ENCODE measurements around the gene GFPT2. TPM values are rescaled to one million over a fixed set of nuclear protein-coding genes. Genes with fewer than 3 reads are reported as not detected.

Gene GFPT2
- total RNA-seq, 1 donor from 2014 or later = 13.6 TPM

GRCh38 chr5:180283026-180283615 lies 70.0 kb downstream of the GFPT2 start:
- peak; percentile 44 for DNase-seq

DNA sequence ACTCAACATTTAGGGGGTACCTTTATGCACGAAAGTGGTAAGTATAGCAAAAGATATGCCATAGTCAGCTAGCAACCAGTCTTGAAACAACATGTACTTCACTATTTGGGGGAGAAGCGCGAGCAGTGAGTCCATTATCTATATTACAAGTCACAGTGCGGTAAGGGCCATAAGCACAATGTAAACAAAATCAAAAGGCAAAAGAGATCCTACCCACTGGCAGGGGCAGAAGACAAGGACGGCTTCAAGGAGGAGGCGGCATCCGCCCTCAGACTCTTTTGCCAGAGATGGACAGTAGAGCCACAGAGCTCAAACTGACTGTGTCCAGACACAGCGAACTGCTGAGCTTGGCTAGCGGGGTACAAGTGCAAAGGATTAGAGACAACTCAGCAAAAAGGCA lies 70.9 kb downstream of the GFPT2 start:
- no peak for DNase-seq

DNA sequence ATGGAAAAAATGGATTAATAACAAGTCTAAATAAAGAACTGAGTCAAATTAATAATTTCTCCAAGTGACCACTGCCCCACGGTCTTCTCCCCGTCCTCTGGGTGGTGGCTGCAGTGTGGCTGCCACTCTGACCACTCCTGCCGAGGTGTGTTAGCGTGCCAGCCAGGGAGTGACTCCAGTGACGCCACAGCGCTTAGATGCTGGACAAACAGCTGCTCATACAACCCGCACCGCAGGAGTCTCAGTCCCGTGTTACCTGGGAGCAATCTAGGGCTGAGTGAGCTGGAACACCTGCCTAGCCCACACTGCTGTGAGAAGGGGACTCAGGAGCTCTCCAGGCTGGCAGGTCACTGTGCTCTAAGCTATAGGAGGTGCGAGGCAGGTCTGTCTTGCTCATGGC lies 71.4 kb downstream of the GFPT2 start:
- DNase-seq = no peak

GRCh38 chr5:180274695-180275094 lies 78.4 kb downstream of the GFPT2 start:
- DNase-seq = no peak

DNA sequence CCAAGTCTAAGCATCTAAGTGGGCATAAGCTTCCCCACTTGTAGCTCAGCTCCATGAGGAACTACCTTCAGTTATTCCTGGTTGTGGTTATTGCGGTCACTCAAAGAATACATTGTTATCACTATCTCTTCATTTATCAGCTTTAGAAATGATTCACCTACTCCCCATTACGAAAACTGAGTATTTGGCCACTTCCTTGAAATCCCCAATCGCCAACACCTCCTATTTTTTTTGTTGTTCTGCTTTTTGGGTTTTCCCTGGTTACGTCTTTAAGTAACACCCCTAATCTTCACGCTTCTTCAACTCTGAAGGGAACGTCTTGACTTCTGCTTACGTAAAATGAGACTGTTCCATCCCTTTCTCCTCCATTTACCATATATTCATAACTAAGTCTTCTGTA lies 81.9 kb downstream of the GFPT2 start:
- no peak for DNase-seq

DNA sequence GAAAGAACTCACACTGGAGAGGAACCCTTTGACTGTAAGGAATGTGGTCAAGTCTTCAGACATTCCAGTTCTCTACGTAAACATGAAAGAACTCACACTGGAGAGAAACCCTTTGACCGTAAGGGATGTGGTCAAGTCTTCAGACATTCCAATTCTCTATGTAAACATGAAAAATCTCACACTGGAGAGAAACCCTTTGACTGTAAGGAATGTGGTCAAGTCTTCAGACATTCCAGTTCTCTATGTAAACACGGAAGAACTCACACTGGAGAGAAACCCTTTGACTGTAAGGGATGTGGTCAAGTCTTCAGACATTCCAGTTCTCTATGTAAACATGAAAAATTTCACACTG lies 93.9 kb downstream of the GFPT2 start:
- DNase-seq = no peak

- no peak for DNase-seq
Measured at GRCh38 chr5:180253036-180253824, 99.9 kb downstream of the GFPT2 start.

DNA sequence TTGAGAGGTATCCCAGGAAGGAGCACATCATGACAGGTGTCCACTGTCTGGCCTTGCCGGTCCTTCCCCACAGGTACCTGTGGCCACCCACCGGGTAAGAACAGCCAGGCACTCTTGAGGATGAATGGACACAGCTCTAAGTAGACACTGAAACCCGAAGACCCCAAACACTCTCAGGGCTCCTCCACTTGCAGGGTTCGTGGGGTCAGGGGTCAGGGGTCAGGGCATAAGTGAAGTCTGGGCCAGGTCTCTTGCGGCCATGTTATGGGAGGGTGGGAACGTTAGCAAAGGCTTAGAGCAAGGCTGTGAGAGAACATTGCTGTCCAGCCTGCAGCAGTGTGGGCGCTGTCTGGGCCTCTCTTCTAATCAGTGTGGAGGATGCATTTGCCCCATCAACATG lies 101.2 kb downstream of the GFPT2 start:
- no peak for DNase-seq

GRCh38 chr5:180251141-180251540 lies 102.0 kb downstream of the GFPT2 start:
- DNase-seq = no peak

Other genes with a start within 250 kb of the GFPT2 start
- gene RASGEF1C, start 144.1 kb downstream of the GFPT2 start, total RNA-seq = 4.8 TPM
- 32.5 TPM for gene MAPK9, start 61.3 kb downstream of the GFPT2 start, total RNA-seq
- gene CNOT6, start 141.0 kb upstream of the GFPT2 start, total RNA-seq = 24.2 TPM
- 16.5 TPM for gene SCGB3A1, start 238.2 kb upstream of the GFPT2 start, total RNA-seq